AG04450 (cell line): Measurements from ENCODE around the gene LYRM4. TPM values are rescaled to one million over a fixed set of nuclear protein-coding genes. Genes with fewer than 3 reads are reported as not detected.

ENCODE experiments used
- CTCF ChIA-PET: fragments of 300-600, 350-600 bp; formaldehyde crosslinking; extraction: SDS; loops from one replicate; lab custom pipeline; 2022; ENCODE audit warnings: antibody characterized with exemption, inconsistent platforms; lab: Charles Lee
- POLR2A ChIA-PET: fragments of 350-600 bp; formaldehyde crosslinking; extraction: SDS; loops from one replicate; lab custom pipeline; 2021; ENCODE audit warnings: antibody characterized with exemption, inconsistent platforms; lab: Yijun Ruan, JAX
- DNase-seq: peaks from one replicate; pipeline ENCODE4 v3.0.0-alpha.2; 2011; ENCODE audit warnings: low read depth, low spot score
- H3K27ac ChIP-seq: one replicate; pipeline ENCODE4 v1.5.1; 2012; ENCODE audit warnings: low read depth, low read length, control low read depth
- H3K27me3 ChIP-seq: one replicate; pipeline ENCODE4 v1.6.0; 2012; ENCODE audit warnings: low read length; ENCODE audit not compliant: control insufficient read depth, insufficient read depth
- H3K4me3 ChIP-seq: 2 replicates; pipeline ENCODE4 v1.5.1; 2011; ENCODE audit warnings: mild to moderate bottlenecking, low read depth, low read length, control low read depth
- H3K9me3 ChIP-seq: 2 replicates; pipeline ENCODE4 v1.5.1; 2012; ENCODE audit warnings: low read length; ENCODE audit not compliant: control insufficient read depth, insufficient read depth
- CTCF ChIP-seq: IDR thresholded peaks from 2 replicates; pipeline ENCODE4 v1.5.1; 2011; ENCODE audit warnings: low read depth, low read length, control low read depth, inconsistent platforms
- polyA plus RNA-seq: library from polyadenylated mRNA; depleted of rRNA; stranded (reverse); fragments of >200 nt; gene quantifications from 2 replicates; pipeline ENCODE4 v1.2.3, GENCODE V29; 2011

The LYRM4 gene
- polyA plus RNA-seq, 1 experiment = 41.4 TPM

GRCh38 chr6:5081955-5082354 lies 178.8 kb downstream of the LYRM4 start:
- Histone ChIP-seq H3K27ac (no peak overlapping the region), H3K4me3 (no peak overlapping the region), H3K27me3 (peaks cover 10% of the 10 kb centered on the region), H3K9me3 (no peaks in the 10 kb centered on the region; the same call in 1 of the 2 replicates)
- CTCF ChIA-PET = interaction anchor here (0.6 to 1.5 kb wide), 4 partner anchors 9 to 320 kb away, joined by 3 to 4 read pairs (median 3); no protein-coding TSS in a partner anchor
- POLR2A ChIA-PET = interaction anchor here (0.6 kb wide), 1 partner anchor 266 kb away, joined by 3 read pairs; no protein-coding TSS in a partner anchor
- TF ChIP-seq CTCF = no peak
- DNase-seq = no peak

- ChIA-PET POLR2A (no interaction called here), CTCF (interaction anchor here (1.0 kb wide), 1 partner anchor 77 kb away, joined by 3 read pairs; no protein-coding TSS in a partner anchor)
- peaks cover 3% of the 10 kb centered on the region for H3K27me3 ChIP-seq
- DNase-seq = no peak
- no peaks in the 10 kb centered on the region; the same call in 1 of the 2 replicates for H3K9me3 ChIP-seq
- TF ChIP-seq CTCF = no peak
- no peak overlapping the region for H3K27ac ChIP-seq
- no peak overlapping the region for H3K4me3 ChIP-seq
Observed at GRCh38 chr6:5081182-5081581, 179.6 kb downstream of the LYRM4 start.

GRCh38 chr6:5080574-5080973 lies 180.2 kb downstream of the LYRM4 start:
- Histone ChIP-seq H3K9me3 (no peaks in the 10 kb centered on the region), H3K27me3 (no peaks in the 10 kb centered on the region), H3K4me3 (no peak overlapping the region), H3K27ac (no peak overlapping the region)
- no peak for DNase-seq
- ChIA-PET CTCF (interaction anchor here (1.0 kb wide), 1 partner anchor 76 kb away, joined by 3 read pairs; no protein-coding TSS in a partner anchor), POLR2A (no interaction called here)
- TF ChIP-seq CTCF = no peak

GRCh38 chr6:5079692-5080091 lies 181.1 kb downstream of the LYRM4 start:
- POLR2A ChIA-PET = no interaction called here
- no peak for DNase-seq
- H3K4me3 ChIP-seq = no peak overlapping the region
- CTCF ChIA-PET = interaction anchor here (1.1 kb wide), 1 partner anchor 9 kb away, joined by 3 read pairs; no protein-coding TSS in a partner anchor
- H3K27me3 ChIP-seq = peaks cover 6% of the 10 kb centered on the region
- H3K27ac ChIP-seq = no peak overlapping the region
- TF ChIP-seq CTCF = no peak
- H3K9me3 ChIP-seq = no peaks in the 10 kb centered on the region

GRCh38 chr6:5078121-5078669 lies 182.6 kb downstream of the LYRM4 start:
- POLR2A ChIA-PET = no interaction called here
- DNase-seq = no peak

More at GRCh38 chr6:5078121-5078669, 182.6 kb downstream of the LYRM4 start:
- TF ChIP-seq CTCF = peak; percentile 7; the same call in 1 of the 2 replicates
- Histone ChIP-seq H3K4me3 (no peak overlapping the region), H3K9me3 (no peaks in the 10 kb centered on the region), H3K27ac (no peak overlapping the region), H3K27me3 (peaks cover 6% of the 10 kb centered on the region)
- CTCF ChIA-PET = no interaction called here
